Measurements from ENCODE around the gene GAK. TPM values are rescaled to one million over a fixed set of nuclear protein-coding genes. Genes with fewer than 3 reads are reported as not detected.

GAK gene
- total and polyA plus RNA-seq, 2 of the 13 experiments (the other 11 are each of a cell fraction or from before 2014, with no cell fraction given) = 17.5 to 44.3 TPM

DNA sequence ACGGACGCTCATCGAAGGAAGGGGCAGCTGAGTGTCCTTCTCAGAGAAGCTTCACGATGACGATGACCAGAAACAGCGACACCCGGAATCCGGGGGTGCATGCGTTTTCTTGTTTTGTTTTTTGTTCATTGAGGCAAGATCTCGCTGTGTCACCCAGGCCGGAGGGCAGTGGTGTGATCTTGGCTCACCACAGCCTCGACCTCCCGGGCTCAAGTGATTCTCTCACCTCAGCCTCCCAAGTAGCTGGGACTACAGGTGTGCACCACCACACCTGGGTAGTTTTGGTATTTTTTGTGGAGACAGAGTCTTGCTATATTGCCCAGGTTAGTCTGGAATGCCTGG is 21.4 kb upstream of the GAK start (continued):
- no peak for TF ChIP-seq KIAA2018 (CRISPR knock-in tag; IDR thresholded peaks at IDR 0.05; ENCODE audit: borderline replicate concordance)
- no peak for TF ChIP-seq ZKSCAN1 (IDR thresholded peaks at IDR 0.05; ENCODE audit: low read length)
- no peak for TF ChIP-seq ZNF12 (CRISPR knock-in tag; IDR thresholded peaks at IDR 0.05)
- TF ChIP-seq HNRNPK (IDR thresholded peaks at IDR 0.05; ENCODE audit: low read depth, low read length, poor library complexity, severe bottlenecking) = no peak
- TF ChIP-seq ZZZ3 (CRISPR knock-in tag; IDR thresholded peaks at IDR 0.05; ENCODE audit: borderline replicate concordance) = no peak
- TF ChIP-seq HNF4G (IDR thresholded peaks at IDR 0.05; ENCODE audit: borderline replicate concordance, low read depth, low read length) = no peak
- TF ChIP-seq HNF4G (CRISPR knock-in tag; IDR thresholded peaks at IDR 0.05; ENCODE audit: borderline replicate concordance, low read depth) = no peak
- TF ChIP-seq SP2 (CRISPR knock-in tag; IDR thresholded peaks at IDR 0.05) = no peak
